ENCODE results near the gene SREBF1. TPM values are rescaled to one million over a fixed set of nuclear protein-coding genes. Genes with fewer than 3 reads are reported as not detected.

The SREBF1 gene
- total and polyA plus RNA-seq, 8 donors, result 13.1 to 207 (median 80.3) TPM

DNA sequence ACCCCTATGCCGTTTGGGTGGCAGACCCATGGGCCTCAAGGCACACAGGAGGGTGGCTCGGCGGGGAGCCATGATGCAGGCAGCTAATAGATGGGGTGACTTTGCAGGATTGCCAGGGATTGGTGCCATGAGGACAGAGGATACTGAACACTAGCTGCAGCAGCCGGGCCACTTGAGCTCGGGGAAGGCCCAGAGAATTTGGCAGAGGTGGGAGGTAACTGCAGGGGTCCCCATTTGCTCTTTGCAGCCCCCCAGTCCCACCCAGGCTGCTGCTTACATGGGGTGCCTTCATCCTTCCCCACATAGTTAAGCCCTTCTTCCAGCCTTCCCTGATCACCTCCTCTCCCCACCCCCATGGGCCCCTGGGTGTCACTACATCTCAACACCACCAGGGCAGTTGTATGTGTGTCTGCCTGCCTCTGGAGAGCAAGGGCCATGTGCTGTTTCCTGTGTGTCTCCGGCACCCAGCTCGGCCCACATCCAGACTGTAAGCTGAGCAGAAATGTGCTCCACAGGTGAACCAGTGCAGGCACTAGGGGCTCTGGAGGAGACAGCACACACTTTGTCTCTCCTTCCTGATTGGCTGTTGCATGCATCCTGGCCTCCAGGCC lies 52.0 kb downstream of the SREBF1 start:
- DNase-seq, result peak; percentile 43 to 53
- Histone ChIP-seq H3K27ac (peak overlapping the region; percentile 80 to 91 (median 88)), H3K9me3 (no peaks in the 10 kb centered on the region), H3K4me3 (peak overlapping the region in 1 of 4 donors; percentile 69), H3K4me1 (peaks cover 64 to 82% (median 76%) of the 10 kb centered on the region in 4 donors), H3K27me3 (peaks cover 0 to 23% (median 8%) of the 10 kb centered on the region in 3 donors), H3K36me3 (no peaks in the 10 kb centered on the region)
- intact Hi-C loops (cut with DNase I; ENCODE audit: low total_unique reads), result loop anchor here (10.0 kb wide), 1 partner anchor 100 kb away; the partner anchor contains the start of gene RAI1
- 43 to 70% (median 53%) methylated on average over 7 of the region's 7 CpGs for WGBS, 5 donors
- TF ChIP-seq, protein P1, sequence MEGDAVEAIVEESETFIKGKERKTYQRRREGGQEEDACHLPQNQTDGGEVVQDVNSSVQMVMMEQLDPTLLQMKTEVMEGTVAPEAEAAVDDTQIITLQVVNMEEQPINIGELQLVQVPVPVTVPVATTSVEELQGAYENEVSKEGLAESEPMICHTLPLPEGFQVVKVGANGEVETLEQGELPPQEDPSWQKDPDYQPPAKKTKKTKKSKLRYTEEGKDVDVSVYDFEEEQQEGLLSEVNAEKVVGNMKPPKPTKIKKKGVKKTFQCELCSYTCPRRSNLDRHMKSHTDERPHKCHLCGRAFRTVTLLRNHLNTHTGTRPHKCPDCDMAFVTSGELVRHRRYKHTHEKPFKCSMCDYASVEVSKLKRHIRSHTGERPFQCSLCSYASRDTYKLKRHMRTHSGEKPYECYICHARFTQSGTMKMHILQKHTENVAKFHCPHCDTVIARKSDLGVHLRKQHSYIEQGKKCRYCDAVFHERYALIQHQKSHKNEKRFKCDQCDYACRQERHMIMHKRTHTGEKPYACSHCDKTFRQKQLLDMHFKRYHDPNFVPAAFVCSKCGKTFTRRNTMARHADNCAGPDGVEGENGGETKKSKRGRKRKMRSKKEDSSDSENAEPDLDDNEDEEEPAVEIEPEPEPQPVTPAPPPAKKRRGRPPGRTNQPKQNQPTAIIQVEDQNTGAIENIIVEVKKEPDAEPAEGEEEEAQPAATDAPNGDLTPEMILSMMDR (IDR thresholded peaks at IDR 0.05), result peak in 1 of 7 experiments; percentile 11
- no peak for TF ChIP-seq POLR2AphosphoS5 (IDR thresholded peaks at IDR 0.05)
- no peak for TF ChIP-seq EP300 (IDR thresholded peaks at IDR 0.05)

DNA sequence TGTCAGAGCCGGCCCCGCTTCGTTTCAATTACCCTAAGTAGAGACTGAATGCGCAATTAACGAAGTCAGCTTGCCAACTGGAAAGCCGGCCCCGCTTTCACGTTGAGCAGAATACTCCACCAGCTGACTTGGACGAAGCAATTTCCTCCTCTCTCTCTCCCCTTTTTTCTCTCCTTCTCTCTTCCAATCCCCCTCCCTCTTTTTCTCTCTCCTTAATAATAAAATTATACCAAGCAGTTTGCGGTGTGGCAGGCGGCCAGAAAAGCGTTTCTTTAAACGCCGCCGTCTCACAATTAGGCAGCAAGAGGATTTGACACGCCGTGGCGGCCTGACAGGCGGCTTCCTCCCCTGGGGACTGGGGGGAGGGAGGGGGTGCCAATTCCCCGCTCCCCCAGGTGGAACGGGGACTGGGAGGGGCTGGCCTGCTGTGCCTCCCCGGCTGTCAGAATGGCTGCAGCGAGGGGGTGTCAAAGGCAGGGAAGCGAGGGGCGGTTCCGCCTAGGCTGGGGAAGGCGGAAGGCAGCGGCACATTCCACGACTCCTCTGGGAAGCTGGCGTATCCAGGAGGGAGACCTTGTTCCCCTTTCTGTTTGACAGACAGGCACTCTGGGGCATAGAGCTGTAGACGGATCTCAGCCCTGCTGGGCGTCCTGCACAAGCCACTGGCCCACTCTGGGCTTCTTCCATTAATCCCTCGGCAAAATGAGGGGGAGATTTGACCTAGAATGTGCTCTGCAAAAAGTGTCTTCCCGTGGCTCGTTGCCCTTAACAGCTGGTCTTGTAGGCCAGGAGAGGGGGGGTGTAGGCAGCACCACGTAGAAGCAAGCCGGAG lies 52.7 kb downstream of the SREBF1 start:
- Histone ChIP-seq H3K4me1 (peaks cover 68 to 82% (median 79%) of the 10 kb centered on the region in 4 donors), H3K4me3 (peak overlapping the region; percentile 45 to 69 (median 58)), H3K36me3 (no peaks in the 10 kb centered on the region), H3K27me3 (peaks cover 0 to 23% (median 8%) of the 10 kb centered on the region in 3 donors), H3K9me3 (no peaks in the 10 kb centered on the region), H3K27ac (peak overlapping the region; percentile 80 to 91 (median 88))
- WGBS, 5 donors, result 5 to 11% (median 9%) methylated on average over 35 to 37 of the region's 37 CpGs
- DNase-seq, result peak; percentile 61 to 85
- TF ChIP-seq, protein P1 (IDR thresholded peaks at IDR 0.05), result no peak
- TF ChIP-seq POLR2A (IDR thresholded peaks at IDR 0.05), result no peak
- TF ChIP-seq EP300 (IDR thresholded peaks at IDR 0.05), result no peak
- no peak for TF ChIP-seq POLR2AphosphoS5 (IDR thresholded peaks at IDR 0.05)
- intact Hi-C loops (cut with DNase I; ENCODE audit: low total_unique reads), result loop anchor here (10.0 kb wide), 1 partner anchor 99 kb away; the partner anchor contains the start of gene RAI1

DNA sequence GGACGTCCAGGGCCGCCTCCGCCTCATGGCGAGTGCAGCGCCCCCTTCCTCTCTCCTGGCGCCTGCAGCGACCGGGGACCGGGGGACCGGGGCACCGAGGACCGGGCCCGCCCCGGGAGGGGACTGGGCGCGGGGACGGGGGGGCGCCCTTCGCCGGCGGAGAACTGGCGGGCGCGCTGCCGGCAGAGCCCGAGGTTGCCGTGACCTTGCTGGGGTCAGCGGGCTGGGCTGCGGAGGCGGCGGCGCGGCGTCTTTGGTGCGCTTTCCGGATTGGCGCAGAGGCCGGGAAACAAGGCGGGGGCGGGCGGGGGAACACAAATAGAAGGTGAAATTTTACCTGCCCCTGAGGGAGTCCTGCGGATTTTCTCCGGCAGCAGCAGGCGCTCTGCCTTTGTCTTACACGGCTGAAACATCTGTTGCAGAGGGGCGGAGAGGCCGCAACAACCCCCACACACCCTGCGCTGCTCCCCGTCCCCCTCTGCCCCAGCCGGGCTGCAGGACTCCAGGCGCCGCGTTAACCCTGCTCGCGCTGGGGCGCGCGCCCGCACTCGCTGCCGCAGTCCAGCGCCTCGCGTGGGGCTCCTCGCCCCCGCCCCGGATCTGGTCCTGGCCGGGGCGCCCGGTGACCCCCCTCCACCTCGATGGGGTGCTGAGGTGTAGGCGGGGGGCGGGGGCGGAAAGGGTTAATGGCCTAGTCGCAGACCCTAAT lies 53.5 kb downstream of the SREBF1 start:
- WGBS, 5 donors, result 0 to 2% (median 1%) methylated on average over 24 to 75 of the region's 75 CpGs
- intact Hi-C loops (cut with DNase I; ENCODE audit: low total_unique reads), result loop anchor here (10.0 kb wide), 1 partner anchor 98 kb away; the partner anchor contains the start of gene RAI1

More for the DNA sequence above, 53.5 kb downstream of the SREBF1 start:
- Histone ChIP-seq H3K36me3 (no peaks in the 10 kb centered on the region), H3K4me3 (peak overlapping the region; percentile 45 to 69 (median 58)), H3K27me3 (peaks cover 0 to 23% (median 8%) of the 10 kb centered on the region in 3 donors), H3K9me3 (no peaks in the 10 kb centered on the region), H3K4me1 (peaks cover 75 to 89% (median 87%) of the 10 kb centered on the region in 4 donors), H3K27ac (peak overlapping the region; percentile 80 to 91 (median 88))
- peak; percentile 87 to 88 for DNase-seq
- TF ChIP-seq, protein P1 (IDR thresholded peaks at IDR 0.05), result peak in 1 of 7 experiments; percentile 4
- TF ChIP-seq EP300 (IDR thresholded peaks at IDR 0.05), result no peak

Data from stomach (tissue), 9 donors.